Fibroblast of skin of right biceps (primary cell): ENCODE measurements around the gene FBXW8.

Source experiments
- DNase-seq: peaks from one replicate; pipeline ENCODE4 v3.0.0-alpha.2; 2013

Gene FBXW8

DNA sequence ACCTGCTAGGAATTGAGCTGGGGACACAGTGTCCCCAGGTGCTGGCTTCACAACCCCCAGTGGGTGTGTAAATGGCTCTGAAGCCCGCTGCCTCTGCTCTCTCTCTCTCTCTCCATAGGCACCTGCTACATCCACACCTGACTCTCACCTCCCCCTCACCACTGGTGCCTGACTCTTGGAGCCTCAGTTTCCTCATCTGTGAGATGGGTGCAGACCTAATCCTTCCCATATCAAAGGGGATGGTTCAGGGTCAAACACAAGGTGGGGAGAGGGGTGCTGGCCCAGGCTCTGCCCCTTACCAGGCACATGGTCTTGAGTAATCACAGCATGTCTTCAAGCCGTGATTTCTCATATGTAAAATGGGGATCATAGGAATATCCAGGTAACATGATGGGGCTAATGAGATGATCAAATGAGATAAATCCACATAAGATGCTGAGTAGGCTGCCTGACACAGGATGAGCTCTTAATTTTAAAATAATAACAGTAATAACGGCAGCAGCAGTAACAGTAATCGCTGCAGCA, 150.9 kb downstream of the FBXW8 start:
- no peak for DNase-seq

DNA sequence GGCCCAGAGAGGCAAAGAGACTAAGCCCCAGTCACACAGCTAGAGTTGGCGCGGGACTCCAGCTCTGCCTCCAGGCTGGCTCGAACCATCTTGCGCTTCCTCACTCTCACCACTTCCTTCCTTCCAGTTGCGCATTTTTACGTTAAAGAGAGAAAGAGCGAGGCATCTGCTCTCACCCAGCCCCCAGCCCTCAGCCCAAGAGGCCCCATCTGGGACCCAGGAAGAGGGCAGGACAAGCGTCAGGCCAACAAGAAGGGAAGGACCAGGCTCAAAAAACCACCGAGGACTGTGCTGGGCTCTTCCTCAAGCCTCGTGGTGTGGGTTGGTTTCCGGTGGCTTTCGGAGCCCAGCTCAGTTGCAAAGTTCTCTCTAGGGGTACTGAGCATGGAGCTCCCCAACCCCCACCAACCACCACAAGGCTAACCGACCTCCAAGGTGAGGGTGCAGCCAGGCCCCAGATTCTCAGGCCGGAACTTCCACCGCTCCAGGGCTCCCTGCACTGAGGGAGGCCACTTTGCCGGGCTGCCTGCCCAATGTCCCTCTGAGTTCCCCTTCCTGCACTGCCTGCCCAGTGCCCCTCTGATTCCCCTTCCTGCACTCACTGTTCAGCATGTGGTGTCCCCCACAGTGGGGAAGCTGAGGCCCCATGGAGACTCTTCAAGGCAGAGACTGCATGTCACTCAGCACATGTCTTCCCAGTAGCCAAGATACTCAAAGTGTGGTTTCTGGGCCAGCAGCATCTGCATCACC, 152.6 kb downstream of the FBXW8 start:
- DNase-seq = no peak

DNA sequence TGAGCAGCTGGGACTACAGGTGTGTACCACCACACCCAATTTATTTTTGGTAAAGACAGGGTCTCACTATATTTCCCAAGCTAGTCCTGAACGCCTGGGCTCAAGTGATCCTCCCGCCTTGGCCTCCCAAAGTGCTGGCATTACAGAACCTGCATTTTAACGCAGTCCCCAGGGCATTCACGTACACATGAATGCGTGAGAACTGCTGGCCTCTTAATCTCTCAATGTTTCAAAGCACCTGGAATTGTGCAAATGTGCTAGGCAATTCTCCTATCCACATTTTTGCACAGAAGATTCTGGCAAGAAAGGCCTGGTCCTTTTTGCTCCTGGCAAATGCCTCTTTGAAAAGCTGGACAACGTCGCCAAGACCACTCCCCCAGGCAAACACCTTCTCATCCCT, 153.3 kb downstream of the FBXW8 start:
- DNase-seq = no peak

DNA sequence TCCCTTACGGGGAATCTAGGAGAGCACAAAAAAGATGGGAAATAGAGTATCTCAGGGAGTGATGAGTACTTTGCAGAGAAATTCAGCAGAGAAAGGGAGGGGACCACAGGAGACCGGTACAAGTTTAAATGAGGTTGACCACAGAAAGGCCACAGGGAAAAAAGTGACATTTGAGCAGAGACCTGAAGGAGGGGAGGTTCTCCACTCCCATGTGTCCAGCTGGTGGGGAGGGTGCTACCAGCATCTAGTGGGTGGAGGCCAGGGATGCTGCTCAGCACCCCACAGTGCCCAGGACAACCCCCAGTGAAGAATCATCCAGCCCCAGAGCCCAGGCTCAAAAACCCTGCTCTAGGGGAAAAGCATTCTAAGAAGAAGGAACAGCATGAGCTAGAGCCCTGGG, 153.8 kb downstream of the FBXW8 start:
- no peak for DNase-seq

DNA sequence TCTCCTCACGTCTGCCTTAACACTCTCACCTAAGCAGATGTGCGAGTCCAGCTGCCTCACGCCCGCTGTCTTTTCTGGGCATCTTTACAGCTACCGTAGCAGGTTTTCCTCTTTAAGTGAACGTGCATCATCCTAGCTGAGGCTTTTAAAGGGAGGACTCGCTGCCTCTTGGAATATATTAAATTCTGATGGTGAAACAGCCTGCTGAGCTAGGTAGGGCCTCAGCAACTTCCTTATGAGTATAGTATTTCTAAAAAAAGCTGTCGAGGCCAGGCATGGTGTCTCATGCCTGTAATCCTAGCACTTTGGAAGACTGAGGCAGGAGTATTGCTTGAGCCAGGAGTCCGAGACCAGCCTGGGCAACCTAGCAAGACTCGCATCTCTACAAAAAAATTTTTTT, 156.3 kb downstream of the FBXW8 start:
- DNase-seq = no peak

DNA sequence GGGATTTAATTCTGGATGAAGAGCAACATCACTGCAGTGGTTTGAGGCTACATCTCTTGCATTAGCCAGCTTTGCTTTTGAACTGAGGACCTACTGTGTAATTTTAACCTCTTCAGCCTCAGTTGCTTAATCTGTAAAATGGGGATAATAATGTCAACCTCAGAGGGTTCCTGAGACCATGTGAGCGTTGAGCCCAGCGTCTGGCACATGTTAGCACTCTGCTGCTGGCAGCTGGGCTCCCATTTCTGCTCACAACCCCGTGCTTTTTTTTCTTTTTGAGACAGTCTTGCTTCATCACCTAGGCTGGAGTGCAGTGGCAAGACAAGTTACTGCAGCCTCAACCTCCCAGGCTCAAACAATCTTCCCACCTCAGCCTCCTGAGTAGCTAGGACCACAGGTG, 156.9 kb downstream of the FBXW8 start:
- no peak for DNase-seq

DNA sequence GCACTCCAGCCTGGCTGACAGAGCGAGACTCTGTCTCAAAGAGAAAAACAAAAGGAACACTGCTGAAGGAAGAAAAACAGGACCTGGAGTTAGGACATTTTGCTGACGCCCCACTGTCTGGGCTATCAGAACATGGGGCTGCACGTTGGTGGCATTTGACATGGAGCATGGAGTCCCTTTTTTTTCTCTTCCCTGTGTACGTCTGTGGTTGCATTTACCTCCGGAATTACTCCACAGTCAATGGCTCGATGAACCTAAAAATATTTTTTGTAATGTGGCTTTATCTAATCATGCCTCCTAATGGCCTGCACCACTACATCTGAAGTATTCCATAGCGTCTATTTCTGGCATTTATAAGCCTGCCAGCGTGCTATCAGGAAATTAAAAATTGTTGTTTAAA, 157.7 kb downstream of the FBXW8 start:
- DNase-seq = no peak

DNA sequence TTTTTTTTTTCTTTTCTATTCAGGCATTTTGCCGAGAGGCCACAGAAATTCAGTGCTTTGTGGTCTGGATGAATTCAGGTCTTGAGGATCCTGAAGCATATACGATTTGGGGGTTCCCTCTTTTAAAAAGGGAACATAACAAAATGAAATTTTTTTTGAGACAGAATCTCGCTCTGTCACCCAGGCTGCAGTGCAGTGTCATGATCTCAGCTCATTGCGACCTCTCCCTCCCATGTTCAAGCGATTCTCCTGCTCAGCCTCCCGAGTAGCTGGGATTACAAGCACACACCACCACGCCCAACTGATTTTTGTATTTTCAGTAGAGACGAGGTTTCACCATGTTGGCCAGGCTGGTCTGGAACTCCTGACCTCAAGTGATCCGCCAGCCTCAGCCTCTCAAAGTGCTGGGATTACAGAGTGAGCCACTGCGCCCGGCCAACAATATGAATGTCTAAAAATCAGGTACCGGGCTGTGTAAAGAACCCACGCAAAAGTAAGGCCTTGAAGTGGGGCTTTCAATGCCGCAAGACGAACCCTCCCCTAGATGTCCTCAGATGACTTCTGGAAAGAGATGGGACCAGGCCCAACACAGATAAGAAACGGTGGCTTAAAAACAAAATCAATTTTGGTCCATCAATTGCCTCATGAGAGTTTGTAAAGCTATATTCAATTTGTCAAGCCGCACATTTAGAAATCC, 158.5 kb downstream of the FBXW8 start:
- DNase-seq = no peak

DNA sequence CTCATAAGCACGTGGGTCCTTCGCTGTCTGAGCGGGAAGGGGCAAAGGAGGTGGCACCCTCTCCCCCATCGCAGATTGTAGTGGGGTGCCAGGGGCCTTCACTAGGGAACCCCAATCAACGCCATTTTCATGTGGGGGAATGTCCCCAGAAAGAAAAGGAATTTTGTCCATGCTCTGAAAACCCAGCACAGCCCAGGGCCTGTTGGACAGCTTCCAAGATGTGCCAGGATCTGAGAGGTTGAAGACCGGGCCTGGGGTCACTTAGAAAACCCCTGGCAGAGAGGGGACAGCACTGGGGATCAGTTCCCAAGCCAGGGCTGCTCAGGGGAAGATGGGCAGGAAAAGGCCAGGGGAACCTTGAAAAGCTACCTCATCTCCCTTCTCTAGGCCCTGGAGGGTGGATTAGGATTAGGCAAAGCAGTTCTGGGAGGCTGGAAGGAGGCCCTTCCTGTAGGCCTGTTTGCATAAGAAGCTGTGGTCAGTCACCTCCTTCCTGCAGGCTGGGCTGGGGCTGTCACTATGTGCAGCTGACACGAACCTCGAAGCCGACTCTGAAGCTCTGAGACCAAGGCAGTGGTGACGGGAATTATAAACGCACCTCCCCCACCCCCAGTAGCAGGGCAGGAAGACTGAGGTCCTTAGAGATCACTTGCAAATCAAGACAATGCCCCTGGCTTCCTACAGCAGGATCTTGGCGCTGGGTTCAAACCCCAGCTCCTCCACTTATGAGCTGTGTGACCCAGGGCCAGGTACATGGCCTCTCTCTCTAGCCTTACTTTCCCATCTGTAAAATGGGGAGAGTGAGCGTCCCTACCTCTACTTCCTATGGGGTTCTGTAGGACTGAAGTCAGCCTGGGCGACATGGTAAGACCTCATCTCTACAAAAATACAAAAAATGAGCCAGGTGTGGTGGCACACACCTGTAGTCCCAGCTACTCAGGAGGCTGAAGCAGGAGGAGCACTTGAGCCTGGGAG, 159.5 kb downstream of the FBXW8 start:
- no peak for DNase-seq

DNA sequence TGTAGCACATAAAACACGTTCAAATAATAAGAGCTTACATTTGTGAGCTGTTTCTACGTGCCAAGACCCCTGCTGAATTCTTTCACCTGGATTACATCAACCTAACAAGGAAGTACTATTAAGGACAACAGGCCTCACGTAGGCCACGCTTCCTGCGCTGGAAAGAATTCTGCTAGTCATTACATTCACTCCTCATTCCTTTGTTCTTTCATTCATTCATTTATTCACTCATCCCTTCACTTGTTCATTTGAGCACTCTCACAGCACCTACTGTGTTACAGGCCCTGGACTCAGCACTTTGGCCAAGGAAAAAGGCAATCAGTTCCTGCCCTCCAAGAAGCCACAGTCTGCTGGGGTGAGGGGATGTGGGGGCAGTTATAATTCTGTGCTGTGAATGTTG, 160.3 kb downstream of the FBXW8 start:
- DNase-seq = no peak

DNA sequence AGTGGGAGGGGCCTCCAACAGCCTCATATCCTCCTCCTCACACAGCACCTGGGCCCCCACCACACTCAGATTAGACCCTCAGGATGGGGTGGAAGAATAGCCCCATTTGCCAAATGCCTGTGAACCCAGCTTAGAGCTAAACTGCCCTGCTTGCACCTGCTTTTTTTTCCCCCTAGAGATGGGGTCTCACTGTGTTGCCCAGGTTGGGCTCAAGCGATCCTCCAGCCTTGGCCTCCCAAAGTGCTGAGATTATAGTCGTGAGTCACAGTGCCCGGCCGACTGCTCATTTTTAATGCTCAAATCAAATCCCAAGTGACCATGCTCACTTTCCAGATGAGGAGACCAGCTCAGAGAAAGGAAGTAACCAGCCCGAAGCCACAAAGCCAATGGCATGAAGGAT, 161.4 kb downstream of the FBXW8 start:
- DNase-seq = no peak

DNA sequence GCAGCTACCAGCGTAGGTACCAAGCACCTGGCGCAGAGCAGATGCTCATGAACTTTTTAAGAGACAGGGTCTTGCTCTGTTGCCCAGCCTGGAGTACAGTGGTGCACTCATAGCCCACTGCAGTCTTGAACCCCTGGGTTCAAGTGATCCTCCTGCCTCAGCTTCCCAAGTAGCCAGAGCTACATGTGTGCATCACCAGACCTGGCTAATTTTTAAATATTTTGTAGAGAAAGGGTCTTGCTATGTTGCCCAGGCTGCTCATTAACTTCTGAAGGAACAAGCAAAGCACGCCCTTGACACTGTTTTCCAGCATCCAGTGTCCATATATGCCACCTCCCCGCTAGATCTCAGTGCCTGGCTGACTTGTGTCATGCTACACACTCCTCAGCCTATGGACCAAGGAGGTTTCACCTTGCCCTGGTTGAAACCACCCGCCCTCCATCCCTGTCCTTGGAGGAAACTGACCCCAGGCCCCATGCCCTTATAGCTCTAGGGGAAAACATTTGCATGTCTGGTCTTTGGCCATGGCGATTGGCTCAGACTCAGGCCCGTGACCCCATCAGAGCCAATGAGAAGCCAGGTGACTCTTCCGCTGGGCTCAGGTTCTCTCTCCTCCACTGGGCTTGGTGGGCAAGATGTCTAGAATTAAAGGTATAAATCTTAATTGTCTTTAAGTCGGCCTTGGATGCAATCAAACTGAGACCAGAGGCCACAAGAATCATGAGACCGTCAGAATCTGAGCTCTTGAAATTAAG, 162.2 kb downstream of the FBXW8 start:
- no peak for DNase-seq

DNA sequence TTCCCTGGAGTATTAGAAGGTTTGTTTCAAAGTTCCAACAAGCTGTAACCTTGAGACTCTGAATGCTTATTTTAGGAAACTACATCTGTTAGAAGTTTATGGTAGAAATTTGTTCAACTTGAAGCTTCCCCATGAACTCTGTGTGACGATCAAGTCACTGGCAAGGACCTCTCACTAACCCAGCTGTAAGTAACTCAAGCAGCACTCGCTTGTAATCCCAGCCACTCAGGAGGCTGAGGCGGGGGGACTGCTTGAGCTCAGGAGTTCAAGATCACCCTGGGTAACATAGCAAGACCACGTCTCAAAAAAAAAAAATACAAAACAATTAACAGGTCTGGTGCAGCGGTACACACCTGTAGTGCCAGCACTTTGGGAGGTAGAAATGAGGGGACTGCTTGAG, 162.9 kb downstream of the FBXW8 start:
- DNase-seq = no peak

DNA sequence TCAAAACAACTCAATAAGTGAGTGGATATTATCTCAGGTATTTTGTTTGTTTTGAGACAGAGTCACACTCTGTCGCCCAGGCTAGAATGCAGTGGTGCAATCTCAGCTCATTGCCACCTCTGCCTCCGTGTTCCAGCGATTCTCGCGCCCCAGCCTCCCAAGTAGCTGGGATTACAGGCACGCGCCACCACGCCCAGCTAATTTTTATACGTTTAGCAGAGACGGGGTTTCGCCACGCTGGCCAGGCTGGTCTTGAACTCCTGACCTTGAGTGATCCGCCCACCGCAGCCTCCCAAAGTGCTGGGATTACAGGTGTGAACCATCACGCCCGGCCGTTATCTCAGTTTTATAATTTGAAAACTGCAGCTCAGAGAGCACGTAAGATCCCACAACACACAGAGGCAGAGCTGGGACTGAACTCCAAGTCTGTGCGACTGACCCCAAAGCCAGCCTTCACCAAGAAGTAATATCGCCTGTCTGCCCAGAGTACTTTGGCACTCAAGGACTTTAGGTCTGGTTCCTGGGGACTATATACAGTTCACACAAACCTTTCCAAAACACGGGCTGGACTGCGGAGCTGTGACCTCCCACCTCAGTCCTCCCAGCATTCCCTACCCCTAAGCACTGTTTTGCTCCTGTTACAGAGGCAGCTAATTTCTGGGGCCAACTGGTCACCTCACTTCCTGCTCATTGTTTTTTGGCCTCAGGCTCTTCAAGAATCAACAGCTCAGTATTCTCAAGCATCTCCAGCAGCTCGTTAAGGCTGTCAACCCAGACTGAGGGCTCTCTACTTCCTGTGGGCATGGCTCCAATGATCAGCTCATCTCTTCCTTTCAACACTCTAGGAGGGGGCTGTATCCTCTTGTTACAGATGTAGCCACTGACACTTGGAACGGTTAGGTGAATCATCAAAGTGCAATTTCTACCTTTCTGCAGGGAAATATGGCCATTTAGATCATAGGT, 165.9 kb downstream of the FBXW8 start:
- no peak for DNase-seq

DNA sequence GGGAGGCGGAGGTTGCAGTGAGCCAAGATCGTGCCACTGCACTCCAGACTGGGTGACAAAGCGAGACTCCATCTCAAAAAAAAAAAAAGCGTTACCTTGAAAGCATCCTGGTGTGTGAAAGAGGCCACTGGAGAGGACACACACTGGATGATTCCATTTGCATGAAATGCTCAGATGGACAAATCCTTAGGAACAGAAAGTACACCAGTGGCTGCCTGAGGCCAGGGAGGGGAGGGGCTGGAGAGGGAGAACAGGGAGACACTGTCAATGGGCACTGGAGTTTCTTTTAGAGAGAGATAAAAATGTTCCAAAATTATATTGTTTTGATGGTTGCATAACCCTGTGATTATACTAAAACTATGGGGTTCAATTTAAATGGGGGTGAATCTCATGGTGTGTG, 168.7 kb downstream of the FBXW8 start:
- DNase-seq = no peak

DNA sequence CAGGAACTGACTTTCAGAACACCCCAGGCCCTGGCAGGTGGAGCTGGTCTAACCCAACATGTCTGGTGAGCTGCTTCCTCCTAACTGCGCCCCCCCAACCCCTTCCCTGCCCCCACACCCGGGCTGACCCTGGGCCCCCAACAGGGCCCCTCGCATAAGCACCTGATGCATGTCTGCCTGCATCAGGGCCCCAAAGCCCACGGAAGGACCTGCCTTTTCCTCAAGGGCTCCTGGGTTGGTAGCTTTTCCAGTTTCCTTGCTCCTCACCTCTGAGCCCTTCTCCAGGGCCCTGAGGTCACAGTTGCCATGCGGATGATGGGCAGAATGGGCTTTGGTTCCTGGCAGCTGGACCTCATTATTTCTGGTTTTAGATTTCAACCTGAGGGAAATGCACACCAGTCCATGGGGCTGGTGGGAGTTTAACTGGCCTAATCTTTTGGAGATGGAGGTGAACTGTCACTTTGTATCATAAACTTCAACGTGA, 170.0 kb downstream of the FBXW8 start:
- no peak for DNase-seq
